HG02759 (cell line): Measurements from ENCODE around the gene COL1A2.

Experiments used
- ATAC-seq: cut with Tn5 transposase; IDR thresholded peaks from one replicate; pipeline ENCODE4 v1.9.1; 2021; ENCODE audit warnings: mild to moderate bottlenecking, moderate library complexity; ENCODE audit not compliant: unreplicated experiment

The COL1A2 gene

DNA sequence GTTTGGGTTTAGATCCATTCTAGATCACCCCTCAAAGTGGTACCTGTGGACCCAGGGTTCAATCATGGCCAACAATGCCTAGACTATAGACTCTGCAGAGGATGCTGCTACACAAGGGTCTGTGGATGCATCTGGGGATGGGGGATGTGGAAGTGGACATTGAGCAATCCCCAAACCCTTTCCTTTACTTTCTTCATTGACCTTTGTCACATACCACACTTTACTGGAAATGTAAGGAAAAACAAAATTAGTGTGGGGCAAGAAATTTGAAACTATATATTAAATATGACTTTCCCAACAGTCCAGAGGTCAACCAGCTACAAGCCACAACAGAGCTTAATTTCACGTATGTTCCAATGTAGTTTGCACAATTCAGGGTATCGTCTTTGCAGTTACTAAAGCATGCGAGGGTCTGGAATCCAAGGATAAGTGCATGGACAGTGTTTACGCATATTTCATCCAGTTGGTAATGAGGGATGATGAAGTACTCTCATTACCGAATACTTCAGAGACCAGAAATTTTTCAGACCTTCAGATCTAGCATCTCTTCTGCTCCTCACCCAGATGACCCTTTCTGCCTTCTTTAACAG, 81.7 kb downstream of the COL1A2 start:
- no peak for ATAC-seq

GRCh38 chr7:94477878-94478277, 83.2 kb downstream of the COL1A2 start:
- ATAC-seq = no peak

- ATAC-seq = no peak
Measured at GRCh38 chr7:94478648-94479214, 84.0 kb downstream of the COL1A2 start.
